Measurements from ENCODE around the gene ST3GAL4. TPM values are rescaled to one million over a fixed set of nuclear protein-coding genes. Genes with fewer than 3 reads are reported as not detected.

ST3GAL4 gene
- total and polyA plus RNA-seq, 2 of the 8 experiments (the other 6 are each of a cell fraction or from before 2014, with no cell fraction given) = 15.6 to 20.0 TPM

DNA sequence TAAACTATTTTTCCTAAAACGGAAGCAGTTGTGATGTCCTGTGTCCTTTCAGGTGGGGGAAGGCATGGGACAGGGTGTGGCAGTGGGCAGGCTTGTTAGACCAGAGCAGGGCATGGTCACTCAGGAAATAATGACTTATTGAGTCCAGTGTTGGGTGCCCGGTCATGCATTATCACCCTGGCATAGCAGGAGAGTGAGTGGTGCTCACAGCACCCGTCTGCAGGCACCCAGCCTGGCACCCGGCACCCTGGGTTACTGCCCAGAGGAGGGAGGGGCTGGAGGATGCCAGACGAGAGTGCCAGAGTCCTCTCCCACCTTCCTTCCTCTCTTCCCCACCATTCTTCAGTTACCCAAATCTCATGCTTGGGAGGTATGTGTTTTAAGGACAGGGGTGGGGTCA is 59.1 kb downstream of the ST3GAL4 start:
- H2BK120ac ChIP-seq (replicated peaks; ENCODE audit: low read depth, low read length) = no peak overlapping the region
- no peak overlapping the region for H3K18ac ChIP-seq (ENCODE audit: extremely low read depth, low read length)
- no peak overlapping the region for H3K4ac ChIP-seq (replicated peaks; ENCODE audit: insufficient read length, low read depth, low read length)
- H2BK12ac ChIP-seq (ENCODE audit: low read depth, low read length) = no peak overlapping the region
- H2BK20ac ChIP-seq (ENCODE audit: low read length) = no peak overlapping the region
- H2AK5ac ChIP-seq (ENCODE audit: low read depth, low read length) = no peak overlapping the region
- FAIRE-seq (no peak), DNase-seq (ENCODE audit: low read depth in 1 of 2, low spot score in 2 of 2) (no peak)
- no peak overlapping the region for H4K5ac ChIP-seq (ENCODE audit: insufficient read length, low read depth, low read length)
- peaks cover 0 to 5% (median 0%) of the 10 kb centered on the region in 4 experiments; a peak in 3 of 7 replicates for H3K27me3 ChIP-seq (replicated peaks in 1 of 4; ENCODE audit: control insufficient read depth in 3 of 4, extremely low read depth in 1 of 4, insufficient read depth in 3 of 4, low read length in 3 of 4)
- no peaks in the 10 kb centered on the region for H3K79me1 ChIP-seq (ENCODE audit: low read depth, low read length)
- no peaks in the 10 kb centered on the region for H3K79me2 ChIP-seq (ENCODE audit: control insufficient read depth in 1 of 2, insufficient read depth in 2 of 2, low read length in 2 of 2)
- H3K56ac ChIP-seq (replicated peaks; ENCODE audit: insufficient read length, low read depth, low read length) = no peak overlapping the region
- H4K20me1 ChIP-seq (replicated peaks in 1 of 2; ENCODE audit: control insufficient read depth in 1 of 2, insufficient read depth in 2 of 2, low read length in 2 of 2) = no peaks in the 10 kb centered on the region
- no peak overlapping the region for H4K91ac ChIP-seq (replicated peaks; ENCODE audit: insufficient read length, low read length)
- H3K27ac ChIP-seq (ENCODE audit: low read depth, low read length) = no peak overlapping the region
- no peak overlapping the region for H3K4me2 ChIP-seq (ENCODE audit: insufficient read depth in 1 of 2, low read depth in 2 of 2, low read length in 2 of 2)
- ChIA-PET CTCF (ENCODE audit: partially characterized antibody) (no interaction called here), POLR2A (ENCODE audit: partially characterized antibody) (interaction anchor here (3.2 kb wide), 1 partner anchor 110 kb away, joined by 7 read pairs; the partner anchor contains the start of gene DCPS)
- H2BK5ac ChIP-seq (ENCODE audit: low read depth, low read length) = no peak overlapping the region
- no peaks in the 10 kb centered on the region; a peak in 1 of 7 replicates for H3K4me1 ChIP-seq (replicated peaks in 1 of 4; ENCODE audit: control insufficient read depth in 3 of 4, insufficient read depth in 4 of 4, low read length in 3 of 4)
- H3K4me3 ChIP-seq (ENCODE audit: extremely low read depth in 1 of 4, insufficient read depth in 2 of 4, low read depth in 3 of 4, low read length in 4 of 4) = no peak overlapping the region
- H3K23me2 ChIP-seq (ENCODE audit: low read depth, low read length) = no peaks in the 10 kb centered on the region; the same call in 1 of the 2 replicates
- H3K23ac ChIP-seq (ENCODE audit: insufficient read length) = no peak overlapping the region
- no peak overlapping the region for H4K8ac ChIP-seq (ENCODE audit: extremely low read depth, insufficient read depth, low read length)
- no peak overlapping the region for H3K14ac ChIP-seq (ENCODE audit: insufficient read length)
- H2AFZ ChIP-seq (ENCODE audit: low read length) = no peak overlapping the region
- no peaks in the 10 kb centered on the region for H3K9me3 ChIP-seq (ENCODE audit: insufficient read depth in 2 of 2, low read depth in 1 of 2, low read length in 1 of 2)
- peaks cover 0 to 3% (median 0%) of the 10 kb centered on the region in 4 experiments; a peak in 1 of 8 replicates for H3K36me3 ChIP-seq (ENCODE audit: control insufficient read depth in 2 of 4, insufficient read depth in 4 of 4, low read length in 3 of 4)
- WGBS, 2 experiments (ENCODE audit: extremely low coverage in 1 of 2, insufficient coverage in 1 of 2, insufficient read length in 1 of 2, insufficient replicate concordance in 2 of 2, low coverage in 1 of 2, low lambda C conversion rate in 2 of 2, missing lambda C conversion rate in 1 of 2) = 85% methylated on average over 4 of the region's 5 CpGs; no CpG with 5 or more reads in 1 of the 2 experiments
- no peak overlapping the region for H2BK15ac ChIP-seq (ENCODE audit: low read length)
- H3K9ac ChIP-seq (replicated peaks in 1 of 4; ENCODE audit: extremely low read depth in 1 of 4, low read depth in 3 of 4, low read length in 3 of 4) = no peak overlapping the region
- TF ChIP-seq SIRT6 (IDR thresholded peaks at IDR 0.05; ENCODE audit: low read length) = no peak
